GM12878 (cell line): ENCODE results near the gene JPT1. TPM values are rescaled to one million over a fixed set of nuclear protein-coding genes. Genes with fewer than 3 reads are reported as not detected.

Source experiments
- ATAC-seq: fragments of 200-7000 bp; cut with Tn5 transposase; 3 replicates; pipeline ENCODE4 v1.9.1; 2020; ENCODE audit warnings: mild to moderate bottlenecking, moderate library complexity
- BruUV-seq: library from RNA; stranded (reverse); fragments of 400-500 nt; replicated peaks from 2 replicates; lab custom pipeline; 2021; lab: Mats Ljungman, UMichigan
- CTCF ChIA-PET: fragments of 300-600 bp; sonication (Branson Sonifier 250); formaldehyde crosslinking; extraction: SDS; loops from one replicate; lab custom pipeline; 2021; ENCODE audit warnings: inconsistent platforms; lab: Yijun Ruan, JAX
- POLR2A ChIA-PET: fragments of 350-600 bp; formaldehyde crosslinking; extraction: SDS; loops from one replicate; lab custom pipeline; 2021; ENCODE audit warnings: inconsistent platforms; lab: Charles Lee
- RAD21 ChIA-PET: fragments of 300-600 bp; sonication (Branson Sonifier 250); formaldehyde crosslinking; loops from one replicate; lab custom pipeline; 2023; ENCODE audit warnings: antibody characterized with exemption; ENCODE audit not compliant: unreplicated experiment; lab: Charles Lee
- SMC1A ChIA-PET: fragments of 300-600 bp; sonication (Branson Sonifier 250); formaldehyde crosslinking; loops from one replicate; lab custom pipeline; 2023; ENCODE audit not compliant: unreplicated experiment, uncharacterized antibody; lab: Charles Lee
- DNase-seq: peaks from one replicate; pipeline ENCODE4 v3.0.0-alpha.2; 2011; ENCODE audit warnings: low read depth, low spot score
- FAIRE-seq: peaks from 3 replicates; lab custom pipeline; 2011; peaks lifted over from hg19 to GRCh38; lab: Jason Lieb, UNC
- H2AFZ ChIP-seq: 2 replicates; pipeline ENCODE4 v1.6.0; 2011; ENCODE audit warnings: low read depth, low read length, control low read depth; ENCODE audit not compliant: control insufficient read depth
- H3K27ac ChIP-seq: 2 replicates; pipeline ENCODE4 v1.5.1; 2011; ENCODE audit warnings: control low read depth; ENCODE audit not compliant: control insufficient read depth, insufficient read depth
- H3K27me3 ChIP-seq, 2 experiments: replicated peaks in 1 of 2; 2 replicates each; pipeline versions ENCODE4 v1.6.0 to v1.6.1; 2011; ENCODE audit warnings: low read length in 1 of 2; ENCODE audit not compliant: control insufficient read depth in 2 of 2, insufficient read depth in 2 of 2
- H3K36me3 ChIP-seq, 2 experiments: 2 replicates each; pipeline ENCODE4 v1.5.1; 2011; ENCODE audit warnings: low read length in 1 of 2; ENCODE audit not compliant: control insufficient read depth in 2 of 2, insufficient read depth in 2 of 2
- H3K4me1 ChIP-seq: 2 replicates; pipeline ENCODE4 v1.6.1; 2011; ENCODE audit warnings: mild to moderate bottlenecking, low read length, moderate library complexity, mixed read lengths; ENCODE audit not compliant: control insufficient read depth, insufficient read depth
- H3K4me2 ChIP-seq: 2 replicates; pipeline ENCODE4 v1.6.0; 2011; ENCODE audit warnings: control low read depth; ENCODE audit not compliant: control insufficient read depth, insufficient read depth
- H3K4me3 ChIP-seq: fragments of 200-600 bp; sonication (generic); 2 replicates; pipeline ENCODE4 v1.5.1; 2016
- H3K79me2 ChIP-seq: 2 replicates; pipeline ENCODE4 v1.6.0; 2011; ENCODE audit warnings: low read length; ENCODE audit not compliant: control insufficient read depth, insufficient read depth
- H3K9ac ChIP-seq: 2 replicates; pipeline ENCODE4 v1.8.0; 2011; ENCODE audit warnings: low read length, control low read depth, mixed read lengths; ENCODE audit not compliant: control insufficient read depth, insufficient read depth
- H3K9me3 ChIP-seq: replicated peaks from 3 replicates; pipeline ENCODE4 v1.5.1; 2011; ENCODE audit warnings: mild to moderate bottlenecking, low read length; ENCODE audit not compliant: control insufficient read depth, insufficient read depth
- H4K20me1 ChIP-seq: 2 replicates; pipeline ENCODE4 v1.6.0; 2011; ENCODE audit not compliant: control insufficient read depth, insufficient read depth
- IRF5 ChIP-seq: fragments of 450-650 bp; IDR thresholded peaks from 2 replicates; pipeline ENCODE4 v1.6.1; 2017; ENCODE audit warnings: borderline replicate concordance
- MLLT1 ChIP-seq: fragments of 450-650 bp; IDR thresholded peaks from 2 replicates; pipeline ENCODE4 v1.6.1; 2016; ENCODE audit warnings: mild to moderate bottlenecking
- WGBS: methylation state at CpG from one replicate; pipeline ENCODE4 v1.1.6; 2016; ENCODE audit warnings: low lambda C conversion rate; ENCODE audit not compliant: insufficient replicate concordance, insufficient coverage; ENCODE audit errors: missing lambda C conversion rate; 5-methylcytosine and 5-hydroxymethylcytosine counted together
- in situ Hi-C: fragments of 300-500 bp; cut with MboI; formaldehyde crosslinking; loops from 9 replicates; pipeline ENCODE4 v1.14.3; 2018; ENCODE audit warnings: mixed read lengths
- intact Hi-C: fragments of 100-400 bp; cut with micrococcal nuclease; formaldehyde crosslinking; loops from one replicate; pipeline ENCODE4 v1.14.2; 2022; ENCODE audit not compliant: unreplicated experiment
- polyA plus RNA-seq, 11 experiments: library from polyadenylated mRNA; depleted of rRNA in 4 of 11; unstranded in 6 of 11; stranded (reverse) in 5 of 11; fragments of >200 nt; fragmentation: Nextera tagmentation in 4 of 11; fragmentation: Illumina TruSeq in 1 of 11; extraction: Ambion mirVana in 4 of 11; extraction: Trizol in 1 of 11; gene quantifications; 1 replicate in 1 of 11; 2 replicates in 10 of 11; pipeline versions ENCODE4 v1.2.1 to v1.2.3, GENCODE V29; 2011 to 2016; ENCODE audit warnings: inconsistent platforms in 2 of 11, missing spikeins in 2 of 11, low read depth in 1 of 11
- total RNA-seq, 4 experiments: library from RNA; depleted of rRNA in 3 of 4; stranded (reverse); fragments of >200 nt in 3 of 4; fragmentation: Illumina TruSeq in 1 of 4; extraction: Trizol in 1 of 4; gene quantifications; 2 replicates each; pipeline versions ENCODE4 v1.2.1 to v1.2.3, GENCODE V29; 2013 to 2021

JPT1 gene
- total and polyA plus RNA-seq, 10 of the 15 experiments (the other 5 are each of a cell fraction or from before 2014, with no cell fraction given) = 79.7 to 651 (median 323) TPM

GRCh38 chr17:75111777-75112335 lies 42.5 kb downstream of the JPT1 start:
- BruUV-seq = TSS peak; percentile 73
- FAIRE-seq (no peak), DNase-seq (no peak), ATAC-seq (no peak)
- no peak overlapping the region for H2AFZ ChIP-seq
- no peak overlapping the region for H3K9ac ChIP-seq
- no peak overlapping the region for H3K27ac ChIP-seq
- ChIA-PET POLR2A (interaction anchor here (0.5 to 3.5 kb wide), 6 partner anchors 19 to 297 kb away, joined by 3 to 11 read pairs (median 4); partner anchors contain the start of gene NT5C), RAD21 (interaction anchor here (0.6 to 5.5 kb wide), 5 partner anchors 19 to 428 kb away, joined by 3 to 131 read pairs (median 10); partner anchors contain the start of genes NT5C and NUP85), SMC1A (interaction anchor here (0.9 to 8.1 kb wide), 9 partner anchors 20 to 94 kb away, joined by 3 to 134 read pairs (median 6); partner anchors contain the start of genes NT5C and NUP85), CTCF (interaction anchor here (0.9 to 9.3 kb wide), 13 partner anchors 21 to 300 kb away, joined by 3 to 293 read pairs (median 7); partner anchors contain the start of genes MRPL58, NT5C and NUP85)
- intact Hi-C loops = loop anchor here (5.0 kb wide), 2 partner anchors 150 to 300 kb away; no protein-coding TSS in a partner anchor
- TF ChIP-seq IRF5 = no peak
- TF ChIP-seq MLLT1 = peak; percentile 42; the same call in 1 of the 2 replicates
- H3K27me3 ChIP-seq = no peaks in the 10 kb centered on the region; a peak in 1 of 4 replicates
- no peaks in the 10 kb centered on the region for H3K9me3 ChIP-seq
- H3K79me2 ChIP-seq = peaks cover 15% of the 10 kb centered on the region
- H3K36me3 ChIP-seq = peaks cover 0 to 10% of the 10 kb centered on the region in 2 experiments; a peak in 1 of 4 replicates
- H3K4me3 ChIP-seq = peak overlapping the region; percentile 97; the same call in 1 of the 2 replicates
- in situ Hi-C loops = loop anchor here (5.0 kb wide), 1 partner anchor 90 kb away; no protein-coding TSS in a partner anchor
- peaks cover 38% of the 10 kb centered on the region for H3K4me1 ChIP-seq
- WGBS = 90% methylated on average over 7 of the region's 7 CpGs
- H4K20me1 ChIP-seq = no peaks in the 10 kb centered on the region
- H3K4me2 ChIP-seq = peak overlapping the region; percentile 97
